ENCODE results near the gene MT1M. TPM values are rescaled to one million over a fixed set of nuclear protein-coding genes. Genes with fewer than 3 reads are reported as not detected.

Gene MT1M
- total and polyA plus RNA-seq, 2 of the 8 experiments (the other 6 are each of a cell fraction or from before 2014, with no cell fraction given) = 2.1 TPM; not detected in 1

- no peak for TF ChIP-seq BACH1 (IDR thresholded peaks at IDR 0.05; ENCODE audit: low read length)
- TF ChIP-seq GABPA (IDR thresholded peaks at IDR 0.05; ENCODE audit: borderline replicate concordance, insufficient read depth, low read length) = no peak
- TF ChIP-seq TBP (IDR thresholded peaks at IDR 0.05; ENCODE audit: low read depth, low read length) = no peak
- TF ChIP-seq CHD2 (IDR thresholded peaks at IDR 0.05; ENCODE audit: low read length) = no peak
- TF ChIP-seq SP1 (IDR thresholded peaks at IDR 0.05; ENCODE audit: low read depth, low read length) = peak; percentile 49; the same call in 1 of the 2 replicates
- no peak for TF ChIP-seq RXRA (IDR thresholded peaks at IDR 0.05; ENCODE audit: insufficient read depth, low read depth, low read length)
- peak; percentile 71 for TF ChIP-seq CTBP2 (IDR thresholded peaks at IDR 0.05; ENCODE audit: borderline replicate concordance, insufficient read depth, insufficient read length, low read length)
- H2BK12ac ChIP-seq (ENCODE audit: low read depth, low read length) = no peak overlapping the region
- H3K23ac ChIP-seq (ENCODE audit: insufficient read length) = no peak overlapping the region
- H4K5ac ChIP-seq (ENCODE audit: insufficient read length, low read depth, low read length) = no peak overlapping the region
- WGBS, 2 experiments (ENCODE audit: extremely low coverage in 1 of 2, insufficient coverage in 1 of 2, insufficient read length in 1 of 2, insufficient replicate concordance in 2 of 2, low coverage in 1 of 2, low lambda C conversion rate in 2 of 2, missing lambda C conversion rate in 1 of 2) = 7% methylated on average over 6 of the region's 6 CpGs; no CpG with 5 or more reads in 1 of the 2 experiments
- H3K27me3 ChIP-seq (replicated peaks in 1 of 4; ENCODE audit: control insufficient read depth in 3 of 4, extremely low read depth in 1 of 4, insufficient read depth in 3 of 4, low read length in 3 of 4) = peaks cover 35 to 76% (median 68%) of the 10 kb centered on the region in 4 experiments
- no peak overlapping the region for H2BK15ac ChIP-seq (ENCODE audit: low read length)
- no peak overlapping the region for H3K4ac ChIP-seq (replicated peaks; ENCODE audit: insufficient read length, low read depth, low read length)
- peaks cover 2 to 6% of the 10 kb centered on the region in 2 experiments for H4K20me1 ChIP-seq (replicated peaks in 1 of 2; ENCODE audit: control insufficient read depth in 1 of 2, insufficient read depth in 2 of 2, low read length in 2 of 2)
- no peak overlapping the region for H4K8ac ChIP-seq (ENCODE audit: extremely low read depth, insufficient read depth, low read length)
- FAIRE-seq = no peak
- H2BK120ac ChIP-seq (replicated peaks; ENCODE audit: low read depth, low read length) = no peak overlapping the region
- no peaks in the 10 kb centered on the region for H3K79me1 ChIP-seq (ENCODE audit: low read depth, low read length)
- ChIA-PET CTCF (ENCODE audit: partially characterized antibody) (interaction anchor here (1.5 to 3.2 kb wide), 9 partner anchors 11 to 60 kb away, joined by 4 to 12 read pairs (median 6); partner anchors contain the start of genes MT1G and MT1M), POLR2A (ENCODE audit: partially characterized antibody) (interaction anchor here (0.6 to 3.9 kb wide), 10 partner anchors 8 to 84 kb away, joined by 3 to 31 read pairs (median 4); partner anchors contain the start of genes MT1E and MT2A)
- no peak overlapping the region for H3K18ac ChIP-seq (ENCODE audit: extremely low read depth, low read length)
- no peaks in the 10 kb centered on the region for H3K9me3 ChIP-seq (ENCODE audit: insufficient read depth in 2 of 2, low read depth in 1 of 2, low read length in 1 of 2)
- no peak overlapping the region for H4K91ac ChIP-seq (replicated peaks; ENCODE audit: insufficient read length, low read length)
- no peak overlapping the region for H2AFZ ChIP-seq (ENCODE audit: low read length)
- no peaks in the 10 kb centered on the region for H3K36me3 ChIP-seq (ENCODE audit: control insufficient read depth in 2 of 4, insufficient read depth in 4 of 4, low read length in 3 of 4)
- no peak overlapping the region for H3K27ac ChIP-seq (ENCODE audit: low read depth, low read length)
- no peak overlapping the region for H2BK5ac ChIP-seq (ENCODE audit: low read depth, low read length)
- 0 out of 2 replicates have a peak overlapping the region, but pooled peaks have one; percentile 9 for H2AK5ac ChIP-seq (ENCODE audit: low read depth, low read length)
- peaks cover 5% of the 10 kb centered on the region; the same call in 1 of the 2 replicates for H3K23me2 ChIP-seq (ENCODE audit: low read depth, low read length)
- peak overlapping the region in 1 of 4 experiments; percentile 25; a peak in 1 of 8 replicates for H3K4me3 ChIP-seq (ENCODE audit: extremely low read depth in 1 of 4, insufficient read depth in 2 of 4, low read depth in 3 of 4, low read length in 4 of 4)
- peaks cover 0 to 18% (median 12%) of the 10 kb centered on the region in 4 experiments; a peak in 6 of 7 replicates for H3K4me1 ChIP-seq (replicated peaks in 1 of 4; ENCODE audit: control insufficient read depth in 3 of 4, insufficient read depth in 4 of 4, low read length in 3 of 4)
- H3K4me2 ChIP-seq (ENCODE audit: insufficient read depth in 1 of 2, low read depth in 2 of 2, low read length in 2 of 2) = peak overlapping the region; percentile 8 to 88; a peak in 2 of 4 replicates
- DNase-seq (ENCODE audit: low read depth in 1 of 2, low spot score in 2 of 2) = no peak
- H3K14ac ChIP-seq (ENCODE audit: insufficient read length) = no peak overlapping the region
- no peaks in the 10 kb centered on the region for H3K79me2 ChIP-seq (ENCODE audit: control insufficient read depth in 1 of 2, insufficient read depth in 2 of 2, low read length in 2 of 2)
- H3K56ac ChIP-seq (replicated peaks; ENCODE audit: insufficient read length, low read depth, low read length) = no peak overlapping the region
- no peak overlapping the region for H3K9ac ChIP-seq (replicated peaks in 1 of 4; ENCODE audit: extremely low read depth in 1 of 4, low read depth in 3 of 4, low read length in 3 of 4)
- no peak overlapping the region for H2BK20ac ChIP-seq (ENCODE audit: low read length)
Measured at GRCh38 chr16:56618138-56618537, 14.3 kb upstream of the MT1M start.

Data from H1 (cell line).